Cardiac muscle cell (in vitro differentiated cells and primary cell): ENCODE results near the gene CSNK2A2. TPM values are rescaled to one million over a fixed set of nuclear protein-coding genes. Genes with fewer than 3 reads are reported as not detected.

Experiments used
- DNase-seq, 2 donors: peaks; one replicate each; pipeline versions ENCODE4 v3.0.0 to v3.0.0-alpha.2; 2010 to 2017; ENCODE audit warnings: low read depth in 1 of 2, low spot score in 1 of 2
- H3K27ac ChIP-seq: fragments of 200-600 bp; sonication (generic); 2 replicates; pipeline ENCODE4 v1.5.1; 2016
- H3K27me3 ChIP-seq: fragments of 200-600 bp; sonication (generic); 2 replicates; pipeline ENCODE4 v1.6.0; 2016; ENCODE audit warnings: control low read depth
- H3K36me3 ChIP-seq: fragments of 200-600 bp; sonication (generic); 2 replicates; pipeline ENCODE4 v1.5.1; 2016; ENCODE audit warnings: control low read depth
- H3K4me1 ChIP-seq: fragments of 200-600 bp; sonication (generic); 2 replicates; pipeline ENCODE4 v1.8.1; 2017; ENCODE audit warnings: low read depth, mild to moderate bottlenecking, mixed run types
- H3K4me3 ChIP-seq: fragments of 200-600 bp; sonication (generic); 2 replicates; pipeline ENCODE4 v1.5.1; 2016; ENCODE audit warnings: mild to moderate bottlenecking
- H3K9me3 ChIP-seq: fragments of 200-600 bp; sonication (generic); 2 replicates; pipeline ENCODE4 v1.5.1; 2017; ENCODE audit warnings: low read depth, mild to moderate bottlenecking, control low read depth
- polyA plus RNA-seq: library from polyadenylated mRNA; unstranded; fragments of >200 nt; fragmentation: Nextera tagmentation; extraction: Ambion mirVana; gene quantifications from 2 replicates; pipeline ENCODE4 v1.2.1, GENCODE V29; 2016
- total RNA-seq: library from RNA; depleted of rRNA; stranded (reverse); fragments of >200 nt; gene quantifications from 2 replicates; pipeline ENCODE4 v1.2.3, GENCODE V29; 2016
- TF ChIP-seq, protein P1 (sequence below): IDR thresholded peaks from 2 replicates; pipeline ENCODE4 v1.5.1; 2012; ENCODE audit warnings: low read depth, mild to moderate bottlenecking, low read length

Gene CSNK2A2
- total and polyA plus RNA-seq, 2 experiments from 2014 or later: 26.7 to 44.3 TPM

DNA sequence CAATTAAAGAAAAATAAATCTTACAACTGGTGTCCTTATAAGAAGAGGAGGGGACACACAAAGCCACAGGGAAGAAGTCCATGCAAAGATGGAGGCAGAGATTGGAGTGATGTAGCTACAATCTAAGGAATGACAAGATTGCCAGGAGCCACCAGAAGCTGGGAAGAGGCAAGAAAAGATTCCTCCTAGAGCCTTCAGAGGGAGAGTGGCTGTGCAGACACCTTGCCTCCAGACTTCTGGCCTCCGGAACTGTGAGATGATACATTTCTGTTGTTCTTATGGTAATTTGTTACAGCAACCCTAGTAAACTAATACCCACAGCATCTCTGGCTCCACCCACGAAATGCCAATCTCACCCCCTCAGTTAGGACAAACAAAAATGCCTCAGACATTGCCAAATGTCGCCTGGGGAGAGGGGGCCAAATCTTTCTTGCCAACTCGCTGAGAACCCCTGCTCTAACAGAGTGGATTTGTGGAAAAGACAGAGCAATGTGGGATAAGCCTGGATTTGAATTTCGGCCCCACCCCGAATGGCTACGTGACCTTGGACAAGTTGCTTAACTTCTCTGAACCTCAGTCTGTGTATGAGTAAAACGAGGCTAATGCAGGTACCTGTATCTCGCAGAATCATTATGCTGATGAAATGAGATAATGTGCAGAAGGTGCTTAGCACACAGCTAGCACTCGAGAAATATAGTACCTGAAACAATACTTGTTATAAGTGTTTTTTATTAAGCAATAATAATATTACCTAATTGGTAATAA, 37.1 kb upstream of the CSNK2A2 start:
- H3K9me3 ChIP-seq: no peaks in the 10 kb centered on the region

DNA sequence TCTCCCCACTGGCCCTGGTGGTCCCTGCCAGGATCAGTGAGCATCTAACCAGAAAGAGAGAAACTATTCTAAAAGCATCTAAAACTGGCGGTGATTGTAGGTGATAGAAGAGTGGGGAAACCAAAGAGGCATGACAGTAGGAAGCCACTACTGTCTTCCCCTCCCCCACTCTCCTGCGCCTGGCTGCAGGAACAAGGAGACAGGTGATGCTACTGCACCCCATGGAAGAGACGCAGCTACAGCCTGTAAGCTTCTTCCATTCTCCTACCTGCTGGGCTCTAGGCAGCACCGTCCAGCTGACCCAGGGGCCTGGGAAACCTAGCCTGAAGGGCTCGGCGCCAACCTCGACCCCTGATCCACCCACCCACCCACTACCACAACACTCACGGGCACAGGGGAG, 32.4 kb upstream of the CSNK2A2 start:
- Histone ChIP-seq H3K27me3 (no peaks in the 10 kb centered on the region), H3K9me3 (no peaks in the 10 kb centered on the region), H3K4me1 (peaks cover 14% of the 10 kb centered on the region), H3K36me3 (no peaks in the 10 kb centered on the region), H3K27ac (no peak overlapping the region), H3K4me3 (no peak overlapping the region)
- TF ChIP-seq, protein P1, sequence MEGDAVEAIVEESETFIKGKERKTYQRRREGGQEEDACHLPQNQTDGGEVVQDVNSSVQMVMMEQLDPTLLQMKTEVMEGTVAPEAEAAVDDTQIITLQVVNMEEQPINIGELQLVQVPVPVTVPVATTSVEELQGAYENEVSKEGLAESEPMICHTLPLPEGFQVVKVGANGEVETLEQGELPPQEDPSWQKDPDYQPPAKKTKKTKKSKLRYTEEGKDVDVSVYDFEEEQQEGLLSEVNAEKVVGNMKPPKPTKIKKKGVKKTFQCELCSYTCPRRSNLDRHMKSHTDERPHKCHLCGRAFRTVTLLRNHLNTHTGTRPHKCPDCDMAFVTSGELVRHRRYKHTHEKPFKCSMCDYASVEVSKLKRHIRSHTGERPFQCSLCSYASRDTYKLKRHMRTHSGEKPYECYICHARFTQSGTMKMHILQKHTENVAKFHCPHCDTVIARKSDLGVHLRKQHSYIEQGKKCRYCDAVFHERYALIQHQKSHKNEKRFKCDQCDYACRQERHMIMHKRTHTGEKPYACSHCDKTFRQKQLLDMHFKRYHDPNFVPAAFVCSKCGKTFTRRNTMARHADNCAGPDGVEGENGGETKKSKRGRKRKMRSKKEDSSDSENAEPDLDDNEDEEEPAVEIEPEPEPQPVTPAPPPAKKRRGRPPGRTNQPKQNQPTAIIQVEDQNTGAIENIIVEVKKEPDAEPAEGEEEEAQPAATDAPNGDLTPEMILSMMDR: no peak
- no peak for DNase-seq

More for the DNA sequence above, 37.1 kb upstream of the CSNK2A2 start:
- Histone ChIP-seq H3K27me3 (no peaks in the 10 kb centered on the region), H3K4me3 (no peak overlapping the region), H3K4me1 (peaks cover 14% of the 10 kb centered on the region), H3K36me3 (no peaks in the 10 kb centered on the region), H3K27ac (peak overlapping the region; percentile 68)
- TF ChIP-seq, protein P1: no peak
- DNase-seq: no peak

DNA sequence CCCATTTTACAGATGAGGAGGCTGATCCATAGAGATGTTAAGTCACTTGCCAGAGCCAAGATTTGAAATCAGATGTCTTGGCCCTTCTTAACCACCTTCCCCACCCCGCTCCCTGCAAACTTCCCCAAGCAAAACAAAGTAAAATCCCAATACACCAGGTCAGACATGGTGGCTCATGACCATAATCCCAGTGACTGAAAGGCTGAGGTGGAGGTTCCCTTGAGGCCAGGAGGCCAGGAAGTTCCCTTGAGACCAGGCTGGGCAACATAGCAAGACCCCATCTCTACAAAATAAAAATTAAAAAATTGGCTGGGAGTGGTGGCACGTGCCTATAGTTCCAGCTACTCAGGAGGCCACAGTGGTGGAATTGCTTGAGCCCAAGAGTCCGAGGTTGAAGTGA, 28.9 kb upstream of the CSNK2A2 start:
- Histone ChIP-seq H3K36me3 (no peaks in the 10 kb centered on the region), H3K27me3 (no peaks in the 10 kb centered on the region), H3K9me3 (no peaks in the 10 kb centered on the region), H3K4me1 (no peaks in the 10 kb centered on the region), H3K27ac (no peak overlapping the region), H3K4me3 (no peak overlapping the region)
- no peak for DNase-seq
- TF ChIP-seq, protein P1: no peak

DNA sequence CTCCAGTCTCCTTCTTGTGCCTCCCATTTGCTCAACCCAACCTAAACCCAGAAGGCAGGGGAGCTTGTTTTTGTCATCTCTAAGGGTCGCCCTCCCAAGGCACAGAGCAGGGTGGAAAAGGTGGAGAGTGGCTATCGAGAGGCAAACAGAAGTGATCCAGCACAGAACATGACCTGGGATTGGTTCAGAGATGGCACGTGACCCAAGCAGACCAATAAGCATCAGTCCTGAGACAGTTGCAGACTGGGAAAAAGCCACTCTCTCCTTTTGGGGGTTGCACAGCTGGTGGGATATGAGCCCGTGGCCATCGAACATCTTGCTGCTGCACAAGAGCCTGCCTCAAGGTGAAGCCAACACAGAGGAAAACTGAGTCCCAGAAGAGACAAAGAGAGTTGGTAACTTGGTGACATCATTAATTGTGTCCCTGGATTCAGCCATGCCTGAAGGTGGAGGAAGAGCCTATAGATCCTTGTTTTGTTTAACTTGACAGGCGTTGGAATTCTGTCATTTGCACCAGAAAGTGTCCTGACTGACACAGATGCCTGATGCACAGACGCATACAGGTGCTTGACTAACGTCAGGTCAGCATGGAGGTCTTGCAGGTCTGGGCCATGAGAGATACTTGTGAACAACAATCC, 28.2 kb upstream of the CSNK2A2 start:
- H3K36me3 ChIP-seq: no peaks in the 10 kb centered on the region
- no peak overlapping the region for H3K4me3 ChIP-seq
- DNase-seq: no peak
- no peak overlapping the region for H3K27ac ChIP-seq
- TF ChIP-seq, protein P1: no peak
- H3K4me1 ChIP-seq: no peaks in the 10 kb centered on the region
- no peaks in the 10 kb centered on the region for H3K9me3 ChIP-seq
- no peaks in the 10 kb centered on the region for H3K27me3 ChIP-seq

DNA sequence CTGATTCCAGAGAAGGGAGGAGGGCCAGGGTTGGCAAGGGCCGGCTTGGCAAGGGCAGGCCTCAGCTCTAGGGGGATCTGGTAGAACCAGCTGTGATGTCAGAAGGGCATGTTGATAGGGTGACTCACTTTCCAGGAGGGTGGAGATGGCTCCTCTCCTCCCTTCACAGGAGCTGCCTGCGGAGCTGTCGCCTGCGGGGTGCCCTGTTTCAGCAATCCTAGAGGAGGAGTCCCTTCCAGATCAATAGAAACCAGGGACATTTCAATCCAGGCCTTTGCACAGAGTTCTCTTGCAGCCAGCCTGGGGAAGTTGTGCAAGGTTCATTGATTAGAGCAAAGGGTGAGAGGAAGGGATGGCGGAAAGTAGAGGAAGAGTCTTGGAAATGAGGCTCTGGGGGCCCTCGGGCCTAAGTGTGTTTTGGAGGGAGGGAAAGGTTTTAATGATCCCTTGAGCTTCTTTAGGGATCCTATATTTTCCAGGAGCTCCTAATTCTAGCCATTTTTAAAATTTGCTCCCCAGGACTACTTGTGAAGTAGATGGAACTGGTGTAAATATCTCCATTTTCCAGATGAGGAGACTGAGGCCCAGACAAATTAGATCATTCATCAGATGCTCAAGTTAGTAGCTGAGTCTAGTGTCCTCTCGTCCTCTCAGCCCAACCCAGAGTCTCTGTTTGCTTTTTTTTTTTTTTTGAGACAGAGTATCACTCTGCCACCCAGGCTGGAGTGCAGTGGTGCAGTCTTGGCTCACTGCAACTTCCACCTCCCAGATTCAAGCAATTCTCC, 24.8 kb upstream of the CSNK2A2 start:
- Histone ChIP-seq H3K9me3 (no peaks in the 10 kb centered on the region), H3K27ac (no peak overlapping the region), H3K4me3 (no peak overlapping the region), H3K4me1 (no peaks in the 10 kb centered on the region), H3K36me3 (no peaks in the 10 kb centered on the region), H3K27me3 (no peaks in the 10 kb centered on the region)
- TF ChIP-seq, protein P1: no peak
- DNase-seq: peak in 1 of 2 donors; percentile 6
